ENCODE measurements around the gene KCNIP4.

Gene KCNIP4

GRCh38 chr4:20901851-20902250 is 1046.7 kb downstream of the KCNIP4 start:
- Histone ChIP-seq H3K27me3 (ENCODE audit: control insufficient read depth, insufficient read depth, low read length) (no peaks in the 10 kb centered on the region), H3K36me3 (ENCODE audit: control insufficient read depth, insufficient read depth, low read length) (no peaks in the 10 kb centered on the region), H3K9ac (ENCODE audit: low read length) (no peak overlapping the region), H3K4me3 (ENCODE audit: low read length) (no peak overlapping the region), H3K9me3 (ENCODE audit: control insufficient read depth, low read length) (no peaks in the 10 kb centered on the region), H3K4me1 (ENCODE audit: control insufficient read depth, insufficient read depth, low read length) (no peaks in the 10 kb centered on the region)

DNA sequence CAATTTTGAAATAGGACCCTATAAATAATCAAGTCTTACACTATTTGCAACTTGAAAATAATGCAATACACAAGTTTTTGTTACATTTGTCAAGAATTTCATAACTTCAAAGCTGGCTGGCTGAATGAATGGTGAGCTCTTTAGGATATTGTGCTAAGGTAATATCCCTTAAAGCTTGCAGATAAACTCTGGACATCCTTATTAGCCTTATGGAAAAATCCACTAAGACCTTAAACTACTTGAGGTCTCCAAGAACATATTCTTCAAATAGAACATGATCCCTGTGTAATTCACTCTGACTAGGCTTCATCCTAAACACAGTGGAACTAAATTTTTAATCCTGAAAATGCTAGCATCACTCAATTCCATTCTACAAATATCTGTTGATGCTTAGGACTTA is 1049.0 kb downstream of the KCNIP4 start:
- Histone ChIP-seq H3K4me1 (ENCODE audit: control insufficient read depth, insufficient read depth, low read length) (no peaks in the 10 kb centered on the region), H3K9ac (ENCODE audit: low read length) (no peak overlapping the region), H3K4me3 (ENCODE audit: low read length) (no peak overlapping the region), H3K36me3 (ENCODE audit: control insufficient read depth, insufficient read depth, low read length) (no peaks in the 10 kb centered on the region), H3K27me3 (ENCODE audit: control insufficient read depth, insufficient read depth, low read length) (no peaks in the 10 kb centered on the region), H3K9me3 (ENCODE audit: control insufficient read depth, low read length) (no peaks in the 10 kb centered on the region)

DNA sequence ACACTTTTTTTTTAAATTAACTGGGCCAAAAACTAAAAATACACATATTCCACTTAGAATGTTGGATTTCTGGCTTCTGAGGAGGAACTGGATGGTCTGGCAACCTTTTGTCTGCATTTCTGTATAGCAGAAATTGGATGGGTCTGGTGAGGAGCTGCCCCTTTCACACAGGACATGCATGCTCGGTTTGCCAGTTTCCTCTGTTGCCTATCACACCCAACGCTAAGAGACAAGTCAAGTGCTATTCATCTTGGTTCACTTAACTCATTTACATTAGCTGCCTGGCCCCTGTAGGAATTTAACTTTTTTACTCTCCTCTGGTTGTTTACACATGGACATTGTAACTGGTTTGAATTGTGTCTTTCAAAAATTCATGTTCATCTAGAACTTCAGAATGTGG is 1052.6 kb downstream of the KCNIP4 start:
- Histone ChIP-seq H3K36me3 (ENCODE audit: control insufficient read depth, insufficient read depth, low read length) (no peaks in the 10 kb centered on the region), H3K4me3 (ENCODE audit: low read length) (no peak overlapping the region), H3K27me3 (ENCODE audit: control insufficient read depth, insufficient read depth, low read length) (no peaks in the 10 kb centered on the region), H3K9ac (ENCODE audit: low read length) (no peak overlapping the region), H3K4me1 (ENCODE audit: control insufficient read depth, insufficient read depth, low read length) (no peaks in the 10 kb centered on the region), H3K9me3 (ENCODE audit: control insufficient read depth, low read length) (no peaks in the 10 kb centered on the region)

DNA sequence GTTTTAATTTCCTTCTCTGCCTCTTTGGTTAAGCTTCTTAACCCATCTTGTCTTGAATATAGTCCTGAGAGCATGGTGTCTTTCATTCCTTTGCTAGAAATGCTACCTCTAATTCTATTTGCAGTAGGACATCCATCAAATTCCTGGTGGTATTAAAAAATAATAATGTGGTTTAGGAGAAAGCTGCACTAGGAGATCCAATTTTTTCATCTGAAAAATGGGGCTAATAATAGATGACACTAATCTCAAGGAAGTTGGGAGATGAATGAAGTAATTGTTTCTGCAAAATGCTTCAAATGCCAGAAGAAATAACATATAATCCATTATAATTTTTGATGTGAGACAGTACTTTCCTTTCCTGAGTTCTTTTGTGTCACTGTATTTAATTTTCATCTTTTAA is 1053.4 kb downstream of the KCNIP4 start:
- Histone ChIP-seq H3K9me3 (ENCODE audit: control insufficient read depth, low read length) (no peaks in the 10 kb centered on the region), H3K9ac (ENCODE audit: low read length) (no peak overlapping the region), H3K27me3 (ENCODE audit: control insufficient read depth, insufficient read depth, low read length) (no peaks in the 10 kb centered on the region), H3K36me3 (ENCODE audit: control insufficient read depth, insufficient read depth, low read length) (no peaks in the 10 kb centered on the region), H3K4me1 (ENCODE audit: control insufficient read depth, insufficient read depth, low read length) (no peaks in the 10 kb centered on the region), H3K4me3 (ENCODE audit: low read length) (no peak overlapping the region)

DNA sequence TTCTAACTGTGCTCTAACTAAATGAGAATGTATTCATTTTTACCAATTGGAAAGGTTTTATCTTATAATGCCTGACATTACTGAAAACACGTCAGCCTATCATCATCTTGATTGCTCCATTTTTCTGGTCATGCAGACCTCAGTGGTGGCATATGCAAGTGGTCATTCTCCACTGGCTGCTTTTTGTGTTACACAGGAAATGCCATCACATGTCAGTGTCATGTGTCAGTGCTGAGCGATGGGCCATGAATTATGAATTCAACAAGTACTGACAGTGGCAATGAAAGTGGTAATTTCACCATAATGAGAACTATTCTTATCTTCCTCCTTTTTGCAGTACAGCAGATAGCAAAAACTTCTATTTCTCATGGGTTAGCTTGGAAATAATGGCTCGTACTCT is 1057.8 kb downstream of the KCNIP4 start:
- no peak overlapping the region for H3K4me3 ChIP-seq (ENCODE audit: low read length)
- H3K9ac ChIP-seq (ENCODE audit: low read length), result no peak overlapping the region
- no peaks in the 10 kb centered on the region for H3K4me1 ChIP-seq (ENCODE audit: control insufficient read depth, insufficient read depth, low read length)
- no peaks in the 10 kb centered on the region for H3K9me3 ChIP-seq (ENCODE audit: control insufficient read depth, low read length)
- H3K36me3 ChIP-seq (ENCODE audit: control insufficient read depth, insufficient read depth, low read length), result no peaks in the 10 kb centered on the region
- H3K27me3 ChIP-seq (ENCODE audit: control insufficient read depth, insufficient read depth, low read length), result no peaks in the 10 kb centered on the region

DNA sequence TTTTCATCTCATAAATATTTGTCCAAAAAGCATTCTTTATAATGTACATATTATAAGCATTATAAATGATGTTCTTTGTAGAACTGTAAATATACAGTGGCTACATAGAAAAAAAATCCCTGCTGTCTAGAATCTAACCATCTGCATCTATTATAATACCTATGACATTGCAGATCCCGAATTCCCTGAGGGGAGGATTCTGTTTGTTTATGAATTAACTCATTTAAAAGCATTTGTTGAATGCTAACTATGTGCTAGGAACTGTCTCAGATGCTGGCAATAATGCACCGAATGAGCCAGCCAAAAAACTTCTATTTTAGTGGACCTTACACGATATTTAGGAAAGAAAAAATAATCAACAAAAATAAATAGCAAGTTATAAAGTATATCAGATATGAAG is 1058.7 kb downstream of the KCNIP4 start:
- Histone ChIP-seq H3K4me3 (ENCODE audit: low read length) (no peak overlapping the region), H3K9ac (ENCODE audit: low read length) (no peak overlapping the region)

DNA sequence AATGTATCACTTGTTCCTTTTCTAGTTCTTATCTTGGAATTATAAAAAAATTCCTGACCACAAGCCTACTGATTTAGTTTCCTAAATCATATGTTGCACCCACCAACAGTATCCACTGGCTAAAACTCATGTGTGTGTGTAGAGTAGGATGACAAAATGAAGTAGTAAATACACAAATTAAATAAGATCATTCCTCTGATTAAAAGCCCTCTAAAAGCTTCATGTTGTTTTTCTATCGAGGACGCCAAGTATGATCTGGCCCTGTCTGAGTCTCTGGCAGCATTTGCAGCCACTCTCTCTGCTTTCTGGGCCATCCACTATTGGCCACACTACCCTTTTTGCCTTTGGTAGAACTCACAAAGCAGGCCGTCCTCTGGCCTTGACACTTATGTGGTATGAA is 1064.9 kb downstream of the KCNIP4 start:
- Histone ChIP-seq H3K36me3 (ENCODE audit: control insufficient read depth, insufficient read depth, low read length) (no peaks in the 10 kb centered on the region), H3K9ac (ENCODE audit: low read length) (no peak overlapping the region), H3K4me3 (ENCODE audit: low read length) (no peak overlapping the region), H3K9me3 (ENCODE audit: control insufficient read depth, low read length) (no peaks in the 10 kb centered on the region), H3K27me3 (ENCODE audit: control insufficient read depth, insufficient read depth, low read length) (no peaks in the 10 kb centered on the region), H3K4me1 (ENCODE audit: control insufficient read depth, insufficient read depth, low read length) (no peaks in the 10 kb centered on the region)

More for the DNA sequence above, 1058.7 kb downstream of the KCNIP4 start:
- no peaks in the 10 kb centered on the region for H3K9me3 ChIP-seq (ENCODE audit: control insufficient read depth, low read length)
- no peaks in the 10 kb centered on the region for H3K4me1 ChIP-seq (ENCODE audit: control insufficient read depth, insufficient read depth, low read length)
- no peaks in the 10 kb centered on the region for H3K36me3 ChIP-seq (ENCODE audit: control insufficient read depth, insufficient read depth, low read length)
- no peaks in the 10 kb centered on the region for H3K27me3 ChIP-seq (ENCODE audit: control insufficient read depth, insufficient read depth, low read length)

GRCh38 chr4:20883231-20883630 is 1065.3 kb downstream of the KCNIP4 start:
- no peaks in the 10 kb centered on the region for H3K36me3 ChIP-seq (ENCODE audit: control insufficient read depth, insufficient read depth, low read length)
- no peaks in the 10 kb centered on the region for H3K9me3 ChIP-seq (ENCODE audit: control insufficient read depth, low read length)
- H3K27me3 ChIP-seq (ENCODE audit: control insufficient read depth, insufficient read depth, low read length), result no peaks in the 10 kb centered on the region
- no peak overlapping the region for H3K4me3 ChIP-seq (ENCODE audit: low read length)
- no peaks in the 10 kb centered on the region for H3K4me1 ChIP-seq (ENCODE audit: control insufficient read depth, insufficient read depth, low read length)
- no peak overlapping the region for H3K9ac ChIP-seq (ENCODE audit: low read length)

GRCh38 chr4:20882500-20882899 is 1066.1 kb downstream of the KCNIP4 start:
- H3K4me3 ChIP-seq (ENCODE audit: low read length), result no peak overlapping the region

GRCh38 chr4:20881658-20882057 is 1066.9 kb downstream of the KCNIP4 start:
- no peaks in the 10 kb centered on the region for H3K9me3 ChIP-seq (ENCODE audit: control insufficient read depth, low read length)
- no peak overlapping the region for H3K4me3 ChIP-seq (ENCODE audit: low read length)
- H3K27me3 ChIP-seq (ENCODE audit: control insufficient read depth, insufficient read depth, low read length), result no peaks in the 10 kb centered on the region
- H3K9ac ChIP-seq (ENCODE audit: low read length), result no peak overlapping the region
- no peaks in the 10 kb centered on the region for H3K36me3 ChIP-seq (ENCODE audit: control insufficient read depth, insufficient read depth, low read length)
- no peaks in the 10 kb centered on the region for H3K4me1 ChIP-seq (ENCODE audit: control insufficient read depth, insufficient read depth, low read length)

More at GRCh38 chr4:20882500-20882899, 1066.1 kb downstream of the KCNIP4 start:
- Histone ChIP-seq H3K9ac (ENCODE audit: low read length) (no peak overlapping the region), H3K36me3 (ENCODE audit: control insufficient read depth, insufficient read depth, low read length) (no peaks in the 10 kb centered on the region), H3K4me1 (ENCODE audit: control insufficient read depth, insufficient read depth, low read length) (no peaks in the 10 kb centered on the region), H3K27me3 (ENCODE audit: control insufficient read depth, insufficient read depth, low read length) (no peaks in the 10 kb centered on the region), H3K9me3 (ENCODE audit: control insufficient read depth, low read length) (no peaks in the 10 kb centered on the region)

DNA sequence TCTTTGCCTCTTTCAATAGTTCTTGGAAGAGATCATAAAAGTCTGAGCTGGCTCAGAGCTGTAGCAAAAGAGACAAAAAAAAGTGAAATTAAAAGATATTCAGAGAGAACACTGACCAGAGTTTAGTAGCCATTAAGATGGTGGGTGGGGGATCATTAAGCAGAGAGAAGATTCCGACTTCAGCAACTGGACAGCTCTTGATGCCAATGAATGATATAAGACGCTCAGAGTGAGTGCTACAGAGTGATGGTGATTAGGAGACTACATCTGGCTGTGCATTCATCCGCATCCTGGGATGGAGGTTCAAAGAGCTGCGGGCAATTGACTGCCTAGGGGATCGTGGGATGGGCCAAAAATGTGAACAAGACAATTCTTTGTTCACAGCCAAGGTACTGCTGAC is 1069.8 kb downstream of the KCNIP4 start:
- Histone ChIP-seq H3K4me3 (ENCODE audit: low read length) (no peak overlapping the region), H3K9ac (ENCODE audit: low read length) (no peak overlapping the region), H3K4me1 (ENCODE audit: control insufficient read depth, insufficient read depth, low read length) (no peaks in the 10 kb centered on the region), H3K27me3 (ENCODE audit: control insufficient read depth, insufficient read depth, low read length) (no peaks in the 10 kb centered on the region), H3K9me3 (ENCODE audit: control insufficient read depth, low read length) (no peaks in the 10 kb centered on the region), H3K36me3 (ENCODE audit: control insufficient read depth, insufficient read depth, low read length) (no peaks in the 10 kb centered on the region)

- Histone ChIP-seq H3K36me3 (ENCODE audit: control insufficient read depth, insufficient read depth, low read length) (no peaks in the 10 kb centered on the region), H3K4me3 (ENCODE audit: low read length) (no peak overlapping the region), H3K9ac (ENCODE audit: low read length) (no peak overlapping the region), H3K4me1 (ENCODE audit: control insufficient read depth, insufficient read depth, low read length) (no peaks in the 10 kb centered on the region), H3K27me3 (ENCODE audit: control insufficient read depth, insufficient read depth, low read length) (no peaks in the 10 kb centered on the region), H3K9me3 (ENCODE audit: control insufficient read depth, low read length) (no peaks in the 10 kb centered on the region)
Observed at GRCh38 chr4:20870436-20870835, 1078.1 kb downstream of the KCNIP4 start.

GRCh38 chr4:20868108-20868507 is 1080.5 kb downstream of the KCNIP4 start:
- no peaks in the 10 kb centered on the region for H3K9me3 ChIP-seq (ENCODE audit: control insufficient read depth, low read length)
- H3K36me3 ChIP-seq (ENCODE audit: control insufficient read depth, insufficient read depth, low read length), result no peaks in the 10 kb centered on the region
- H3K9ac ChIP-seq (ENCODE audit: low read length), result no peak overlapping the region
- no peaks in the 10 kb centered on the region for H3K27me3 ChIP-seq (ENCODE audit: control insufficient read depth, insufficient read depth, low read length)
- H3K4me3 ChIP-seq (ENCODE audit: low read length), result no peak overlapping the region
- no peaks in the 10 kb centered on the region for H3K4me1 ChIP-seq (ENCODE audit: control insufficient read depth, insufficient read depth, low read length)

Measured in mucosa of stomach (tissue), 1 donor.